HEK293T (cell line): ENCODE data around the gene GID8.

Experiments used
- BHLHE40 ChIP-seq: fragments of 450-650 bp; IDR thresholded peaks from 2 replicates; pipeline ENCODE4 v1.6.1; 2016; ENCODE audit warnings: mild to moderate bottlenecking, moderate library complexity, borderline replicate concordance
- FOXA1 ChIP-seq: fragments of 450-650 bp; IDR thresholded peaks from 2 replicates; pipeline ENCODE4 v1.6.1; 2016; ENCODE audit warnings: mild to moderate bottlenecking
- FOXK2 ChIP-seq: fragments of 450-650 bp; IDR thresholded peaks from 2 replicates; pipeline ENCODE4 v1.6.1; 2016; ENCODE audit warnings: mild to moderate bottlenecking
- FOXM1 ChIP-seq: fragments of 450-650 bp; IDR thresholded peaks from 2 replicates; pipeline ENCODE4 v1.6.1; 2017; ENCODE audit warnings: mild to moderate bottlenecking, borderline replicate concordance
- HDGF ChIP-seq: fragments of 450-650 bp; IDR thresholded peaks from 2 replicates; pipeline ENCODE4 v1.6.1; 2017; ENCODE audit warnings: antibody characterized with exemption, borderline replicate concordance
- L3MBTL2 ChIP-seq: fragments of 450-650 bp; conservative IDR thresholded peaks from 2 replicates; pipeline ENCODE4 v1.6.1; 2016; ENCODE audit warnings: mild to moderate bottlenecking
- SUZ12 ChIP-seq: fragments of 450-650 bp; IDR thresholded peaks from 2 replicates; pipeline ENCODE4 v1.6.1; 2016; ENCODE audit warnings: mild to moderate bottlenecking
- TF ChIP-seq, protein P1 (sequence below): fragments of 450-650 bp; IDR thresholded peaks from 2 replicates; pipeline ENCODE4 v1.6.1; 2016

DNA sequence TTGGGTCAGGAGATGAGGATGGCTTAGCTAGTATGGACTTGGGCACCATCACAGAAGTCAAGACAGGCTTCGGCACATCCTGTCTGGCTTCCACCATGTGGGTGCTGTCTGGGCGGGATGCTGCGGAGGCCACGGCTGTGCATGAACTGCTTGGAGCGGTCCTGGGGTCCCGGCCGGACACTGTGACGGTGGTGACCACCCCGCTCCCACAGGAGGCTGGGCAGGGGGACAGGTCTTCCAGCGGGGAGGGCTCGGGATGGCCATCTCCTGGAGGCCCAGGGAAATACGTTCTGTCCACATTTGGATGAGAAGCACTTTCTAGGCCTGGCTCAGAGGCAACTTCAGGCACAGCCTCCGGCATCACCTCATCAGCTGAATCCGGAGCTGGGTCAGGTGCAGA lies 44.2 kb upstream of the GID8 start:
- no peak for TF ChIP-seq SUZ12
- TF ChIP-seq HDGF: no peak
- TF ChIP-seq BHLHE40: no peak
- TF ChIP-seq L3MBTL2: no peak
- TF ChIP-seq FOXA1: no peak
- TF ChIP-seq FOXK2: no peak
- no peak for TF ChIP-seq FOXM1
- TF ChIP-seq, protein P1, sequence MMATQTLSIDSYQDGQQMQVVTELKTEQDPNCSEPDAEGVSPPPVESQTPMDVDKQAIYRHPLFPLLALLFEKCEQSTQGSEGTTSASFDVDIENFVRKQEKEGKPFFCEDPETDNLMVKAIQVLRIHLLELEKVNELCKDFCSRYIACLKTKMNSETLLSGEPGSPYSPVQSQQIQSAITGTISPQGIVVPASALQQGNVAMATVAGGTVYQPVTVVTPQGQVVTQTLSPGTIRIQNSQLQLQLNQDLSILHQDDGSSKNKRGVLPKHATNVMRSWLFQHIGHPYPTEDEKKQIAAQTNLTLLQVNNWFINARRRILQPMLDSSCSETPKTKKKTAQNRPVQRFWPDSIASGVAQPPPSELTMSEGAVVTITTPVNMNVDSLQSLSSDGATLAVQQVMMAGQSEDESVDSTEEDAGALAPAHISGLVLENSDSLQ: no peak
